Left colon (tissue), 2 donors: ENCODE data around the gene SAMD7. TPM values are rescaled to one million over a fixed set of nuclear protein-coding genes. Genes with fewer than 3 reads are reported as not detected.

Experiments used
- ATAC-seq: fragments of 200-7000 bp; cut with Tn5 transposase; one replicate; pipeline ENCODE4 v1.9.1; 2020; ENCODE audit warnings: mild to moderate bottlenecking, moderate library complexity
- DNase-seq, 2 donors: peaks; one replicate each; pipeline ENCODE4 v3.0.0-alpha.2; 2020
- intact Hi-C, 2 donors: fragments of 100-400 bp; cut with DNase I in 1 of 2; cut with micrococcal nuclease in 1 of 2; formaldehyde crosslinking; loops; one replicate each; pipeline versions ENCODE4 v1.11.2 to v1.14.0; 2022; cut with DNase I, micrococcal nuclease
- total RNA-seq, 2 donors: library from RNA; stranded (reverse); fragmentation: NEBNext Ultra II Directional; extraction: Animal tissue kit (Norgen Biotek cat#: 25700); gene quantifications; one replicate each; pipeline ENCODE4 v1.2.1, GENCODE V29; 2021
- donor health status: DM: no; HTN: no; CAD: no.
- donor health status: DM: yes; HTN: yes; CAD: no.

Gene SAMD7
- total RNA-seq, 2 donors from 2014 or later: not detected

GRCh38 chr3:169897284-169897683 lies 14.1 kb upstream of the SAMD7 start:
- intact Hi-C loops: no loop called here
- no peak for DNase-seq
- ATAC-seq: no peak

GRCh38 chr3:169901453-169901852 lies 9.9 kb upstream of the SAMD7 start:
- intact Hi-C loops: no loop called here
- ATAC-seq (no peak), DNase-seq (no peak)

GRCh38 chr3:169905404-169905803 lies 6.0 kb upstream of the SAMD7 start:
- intact Hi-C loops: no loop called here

GRCh38 chr3:169907476-169907875 lies 3.9 kb upstream of the SAMD7 start:
- intact Hi-C loops: no loop called here
- ATAC-seq (no peak), DNase-seq (no peak)

More at GRCh38 chr3:169905404-169905803, 6.0 kb upstream of the SAMD7 start:
- ATAC-seq: no peak
- no peak for DNase-seq

- no peak for ATAC-seq
- no peak for DNase-seq
- intact Hi-C loops: no loop called here
Measured at GRCh38 chr3:169907944-169908343, 3.4 kb upstream of the SAMD7 start.

- no peak for ATAC-seq
- intact Hi-C loops: no loop called here
- no peak for DNase-seq
Measured at GRCh38 chr3:169913323-169913722, 2.0 kb downstream of the SAMD7 start.

GRCh38 chr3:169914321-169914720 lies 2.9 kb downstream of the SAMD7 start:
- intact Hi-C loops: no loop called here
- no peak for DNase-seq
- no peak for ATAC-seq

GRCh38 chr3:169923189-169923588 lies 11.8 kb downstream of the SAMD7 start:
- intact Hi-C loops: no loop called here
- peak; percentile 84 to 92 for DNase-seq
- ATAC-seq: peak; percentile 98

GRCh38 chr3:169923831-169924230 lies 12.5 kb downstream of the SAMD7 start:
- intact Hi-C loops: no loop called here
- DNase-seq (no peak), ATAC-seq (no peak)

- DNase-seq (no peak), ATAC-seq (no peak)
- intact Hi-C loops: no loop called here
Measured at GRCh38 chr3:169929830-169930519, 18.6 kb downstream of the SAMD7 start.

GRCh38 chr3:169930843-169931242 lies 19.5 kb downstream of the SAMD7 start:
- no peak for ATAC-seq
- DNase-seq: no peak
- intact Hi-C loops: no loop called here

GRCh38 chr3:169931747-169932520 lies 20.6 kb downstream of the SAMD7 start:
- ATAC-seq: no peak
- intact Hi-C loops: no loop called here
- no peak for DNase-seq

GRCh38 chr3:169939320-169939719 lies 27.9 kb downstream of the SAMD7 start:
- ATAC-seq: no peak

GRCh38 chr3:169939751-169940150 lies 28.4 kb downstream of the SAMD7 start:
- intact Hi-C loops: no loop called here
- ATAC-seq (no peak), DNase-seq (no peak)

More at GRCh38 chr3:169939320-169939719, 27.9 kb downstream of the SAMD7 start:
- intact Hi-C loops: no loop called here
- DNase-seq: no peak

GRCh38 chr3:169940470-169941181 lies 29.3 kb downstream of the SAMD7 start:
- ATAC-seq (peak; percentile 45), DNase-seq (no peak)
- intact Hi-C loops: no loop called here

- peak; percentile 33 to 45 for DNase-seq
- peak; percentile 25 for ATAC-seq
- intact Hi-C loops: no loop called here
Measured at GRCh38 chr3:169945313-169945712, 33.9 kb downstream of the SAMD7 start.

- ATAC-seq: no peak
- intact Hi-C loops: no loop called here
- no peak for DNase-seq
Measured at GRCh38 chr3:169946336-169946735, 35.0 kb downstream of the SAMD7 start.

- DNase-seq: no peak
- peak; percentile 75 for ATAC-seq
- intact Hi-C loops: no loop called here
Measured at GRCh38 chr3:169948559-169949448, 37.4 kb downstream of the SAMD7 start.

GRCh38 chr3:169952045-169952444 lies 40.7 kb downstream of the SAMD7 start:
- ATAC-seq (peak; percentile 66), DNase-seq (no peak)
- intact Hi-C loops: no loop called here
